OCI-LY1 (cell line): ENCODE data around the gene CLEC18B.
"Not testable (repeated sequence)": the region's sequence is repeated elsewhere in the genome, so short reads cannot be mapped to it uniquely, and the experiment has no call there.

Experiments used
- CTCF ChIP-seq: fragments of 200-600 bp; sonication (generic), shearing (Covaris generic); IDR thresholded peaks from 2 replicates; pipeline ENCODE4 v1.5.1; 2017; ENCODE audit warnings: mild to moderate bottlenecking, antibody characterized with exemption, low read length, moderate library complexity, mixed read lengths
- EZH2 ChIP-seq: fragments of 200-600 bp; sonication (generic), shearing (Covaris generic); IDR thresholded peaks from 2 replicates; pipeline ENCODE4 v1.8.0; 2017; ENCODE audit warnings: borderline replicate concordance, mixed run types, mild to moderate bottlenecking, antibody characterized with exemption, low read length, moderate library complexity, mixed read lengths

- TF ChIP-seq CTCF, EZH2: not testable (repeated sequence)
These were observed 7.2 kb upstream of the CLEC18B start for GRCh38 chr16:74428493-74428892.
